Naive thymus-derived CD4-positive, alpha-beta T cell (primary cell): Measurements from ENCODE around the gene OSCAR. TPM values are rescaled to one million over a fixed set of nuclear protein-coding genes. Genes with fewer than 3 reads are reported as not detected.

Experiments used
- ATAC-seq: fragments of 150-1000 bp; cut with Tn5 transposase; 2 replicates; pipeline ENCODE4 v1.10.0; 2021; ENCODE audit warnings: mild to moderate bottlenecking, moderate library complexity
- CTCF ChIA-PET: fragments of 350-600 bp; sonication (Branson Sonifier 250); formaldehyde crosslinking; loops from one replicate; lab custom pipeline; 2021; ENCODE audit warnings: antibody characterized with exemption; lab: Charles Lee
- POLR2A ChIA-PET: fragments of 350-600 bp; sonication (Branson Sonifier 250); formaldehyde crosslinking; loops from one replicate; lab custom pipeline; 2021; ENCODE audit warnings: antibody characterized with exemption, inconsistent platforms; lab: Charles Lee
- DNase-seq, 9 donors: peaks; one replicate each; pipeline versions ENCODE4 v3.0.0 to v3.0.0-alpha.2; 2020 to 2022; ENCODE audit warnings: mixed read lengths in 1 of 9
- H3K27ac ChIP-seq: one replicate; pipeline ENCODE4 v1.7.0; 2013; ENCODE audit warnings: mild to moderate bottlenecking, low read depth, low read length, moderate library complexity
- H3K27me3 ChIP-seq, 2 donors: one replicate each; pipeline ENCODE4 v1.7.0; 2013; ENCODE audit warnings: low read length in 2 of 2, mild to moderate bottlenecking in 2 of 2, moderate library complexity in 2 of 2; ENCODE audit not compliant: control insufficient read depth in 2 of 2, insufficient read depth in 2 of 2
- H3K36me3 ChIP-seq, 3 experiments: 1 replicate in 2 of 3; 2 replicates in 1 of 3; pipeline ENCODE4 v1.7.0; 2013; ENCODE audit warnings: low read length in 3 of 3, mild to moderate bottlenecking in 3 of 3, moderate library complexity in 1 of 3; ENCODE audit not compliant: insufficient read depth in 3 of 3, control insufficient read depth in 2 of 3
- H3K4me1 ChIP-seq, 2 donors: one replicate each; pipeline ENCODE4 v1.7.0; 2013; ENCODE audit warnings: low read length in 2 of 2, mild to moderate bottlenecking in 2 of 2, moderate library complexity in 1 of 2; ENCODE audit not compliant: control insufficient read depth in 2 of 2, insufficient read depth in 2 of 2
- H3K4me3 ChIP-seq: 2 replicates; pipeline ENCODE4 v1.7.0; 2013; ENCODE audit warnings: mild to moderate bottlenecking, low read length
- H3K9me3 ChIP-seq, 3 experiments: 1 replicate in 2 of 3; 2 replicates in 1 of 3; pipeline ENCODE4 v1.7.0; 2013; ENCODE audit warnings: low read length in 3 of 3; ENCODE audit not compliant: control insufficient read depth in 2 of 3
- H3K27ac Mint-ChIP-seq, 9 donors: one replicate each; pipeline ENCODE4 v1.8.0; 2020 to 2022; ENCODE audit warnings: mixed read lengths in 9 of 9, mild to moderate bottlenecking in 8 of 9, moderate library complexity in 5 of 9, inconsistent platforms in 2 of 9
- H3K27me3 Mint-ChIP-seq, 5 donors: one replicate each; pipeline ENCODE4 v1.8.0; 2021 to 2022; ENCODE audit warnings: mixed read lengths in 5 of 5, mild to moderate bottlenecking in 1 of 5
- H3K36me3 Mint-ChIP-seq, 5 donors: one replicate each; pipeline ENCODE4 v1.8.0; 2020 to 2022; ENCODE audit warnings: mixed read lengths in 5 of 5, mild to moderate bottlenecking in 3 of 5, inconsistent platforms in 1 of 5
- H3K4me1 Mint-ChIP-seq, 7 donors: one replicate each; pipeline ENCODE4 v1.8.0; 2020 to 2022; ENCODE audit warnings: mixed read lengths in 7 of 7, mild to moderate bottlenecking in 3 of 7, inconsistent platforms in 1 of 7
- H3K4me3 Mint-ChIP-seq, 10 donors: one replicate each; pipeline ENCODE4 v1.8.0; 2020 to 2022; ENCODE audit warnings: mild to moderate bottlenecking in 10 of 10, mixed read lengths in 10 of 10, moderate library complexity in 6 of 10, inconsistent platforms in 2 of 10
- H3K9me3 Mint-ChIP-seq, 11 donors: one replicate each; pipeline ENCODE4 v1.8.0; 2020 to 2022; ENCODE audit warnings: mixed read lengths in 11 of 11, mild to moderate bottlenecking in 4 of 11, inconsistent platforms in 1 of 11, moderate library complexity in 1 of 11
- intact Hi-C, 2 donors: fragments of 100-400 bp; cut with micrococcal nuclease; formaldehyde crosslinking; loops; one replicate each; pipeline ENCODE4 v1.15.1; 2023
- polyA plus RNA-seq, 2 donors: library from polyadenylated mRNA; unstranded; fragments of 300-500 nt; fragmentation: Illumina TruSeq; gene quantifications; one replicate each; pipeline ENCODE4 v1.2.3, GENCODE V29; 2021
- total RNA-seq, 6 experiments: library from RNA in 5 of 6; stranded (reverse) in 5 of 6; gene quantifications; 1 replicate in 5 of 6; 2 replicates in 1 of 6; pipeline ENCODE4 v1.2.3 and lab custom pipeline; 2021 to 2026

OSCAR gene
- total and polyA plus RNA-seq, 7 experiments from 2014 or later, result 0.13 to 44.6 (median 0.38) TPM; not detected in 1

- Mint-ChIP-seq H3K9me3 (peaks cover 0 to 5% (median 0%) of the 10 kb centered on the region in 11 donors), H3K4me3 (peak within 1 kb of the TSS; percentile 86 to 96 (median 94)), H3K4me1 (peaks cover 23 to 48% (median 42%) of the 10 kb centered on the region in 7 donors), H3K27me3 (peaks cover 0 to 2% (median 0%) of the 10 kb centered on the region in 5 donors), H3K27ac (peak within 1 kb of the TSS; percentile 88 to 97 (median 94)), H3K36me3 (peaks cover 7 to 20% (median 14%) of the 10 kb centered on the region in 5 donors)
- H3K27ac ChIP-seq, result peak within 1 kb of the TSS; percentile 88
- H3K36me3 ChIP-seq, result peaks cover 0 to 33% (median 6%) of the 10 kb centered on the region in 3 experiments
- ATAC-seq (peak; percentile 92), DNase-seq (peak; percentile 80 to 98 (median 97))
- ChIA-PET POLR2A (interaction anchor here (0.8 to 5.0 kb wide), 17 partner anchors 9 to 1293 kb away, joined by 3 to 86 read pairs (median 4); partner anchors contain the start of genes CNOT3, LENG1, LENG8 and MBOAT7), CTCF (interaction anchor here (0.6 to 1.5 kb wide), 5 partner anchors 17 to 151 kb away, joined by 3 to 4 read pairs (median 3); no protein-coding TSS in a partner anchor)
- H3K27me3 ChIP-seq, result no peaks in the 10 kb centered on the region
- H3K9me3 ChIP-seq, result no peaks in the 10 kb centered on the region
- peak within 1 kb of the TSS; percentile 94 for H3K4me3 ChIP-seq
- intact Hi-C loops, result loop anchor here (1.0 to 10.0 kb wide), 14 partner anchors 13 to 1002 kb away; partner anchors contain the start of genes CNOT3 (in 2 of the 2), LENG1 (in 2 of the 2), NDUFA3 (in 2 of the 2) and PPP1R12C (in 2 of the 2)
- peaks cover 11 to 20% of the 10 kb centered on the region in 2 donors for H3K4me1 ChIP-seq
These were observed 14.8 kb upstream of the OSCAR start, which contains the start of the genes PRPF31 and TFPT for GRCh38 chr19:54115109-54116063. Gene PRPF31 (plus strand): TSS chr19:54115754. CDS start chr19:54118279, 2,525 bp downstream. Gene TFPT (minus strand): TSS chr19:54115657. CDS start chr19:54115269, 388 bp downstream.

GRCh38 chr19:54114340-54115108 is 13.9 kb upstream of the OSCAR start:
- Mint-ChIP-seq H3K27ac (peak overlapping the region; percentile 88 to 97 (median 94)), H3K36me3 (peaks cover 3 to 22% (median 9%) of the 10 kb centered on the region in 5 donors), H3K4me3 (peak overlapping the region; percentile 86 to 96 (median 94)), H3K9me3 (peaks cover 0 to 5% (median 0%) of the 10 kb centered on the region in 11 donors), H3K27me3 (peaks cover 0 to 2% (median 0%) of the 10 kb centered on the region in 5 donors), H3K4me1 (peaks cover 23 to 48% (median 42%) of the 10 kb centered on the region in 7 donors)
- Histone ChIP-seq H3K9me3 (no peaks in the 10 kb centered on the region), H3K36me3 (peaks cover 4 to 33% (median 10%) of the 10 kb centered on the region in 3 experiments), H3K4me3 (peak overlapping the region; percentile 94), H3K27me3 (no peaks in the 10 kb centered on the region), H3K4me1 (peaks cover 11 to 20% of the 10 kb centered on the region in 2 donors), H3K27ac (peak overlapping the region; percentile 88)
- DNase-seq (peak in 8 of 9 donors; percentile 39 to 49 (median 45)), ATAC-seq (peak; percentile 21)
- CTCF ChIA-PET, result interaction anchor here (0.9 to 1.5 kb wide), 3 partner anchors 12 to 22 kb away, joined by 3 read pairs; no protein-coding TSS in a partner anchor
- intact Hi-C loops, result loop anchor here (1.0 to 10.0 kb wide), 14 partner anchors 12 to 1003 kb away; partner anchors contain the start of genes CNOT3 (in 2 of the 2), LENG1 (in 2 of the 2), NDUFA3 (in 2 of the 2) and PPP1R12C (in 2 of the 2)
- POLR2A ChIA-PET, result interaction anchor here (0.5 to 5.0 kb wide), 17 partner anchors 10 to 1294 kb away, joined by 3 to 86 read pairs (median 4); partner anchors contain the start of genes CNOT3, LENG1, MBOAT7 and MYADM

- Histone ChIP-seq H3K4me1 (peaks cover 8 to 9% of the 10 kb centered on the region in 2 donors), H3K36me3 (peaks cover 4 to 58% (median 14%) of the 10 kb centered on the region in 3 experiments), H3K4me3 (no peak overlapping the region), H3K9me3 (no peaks in the 10 kb centered on the region), H3K27me3 (no peaks in the 10 kb centered on the region), H3K27ac (no peak overlapping the region)
- DNase-seq (peak in 1 of 9 donors; percentile 2), ATAC-seq (no peak)
- H3K4me3 Mint-ChIP-seq, result no peak overlapping the region
- H3K9me3 Mint-ChIP-seq, result no peaks in the 10 kb centered on the region
- intact Hi-C loops, result loop anchor here in 1 of 2 donors (10.0 kb wide), 1 partner anchor 1005 kb away; the partner anchor contains the start of gene PPP1R12C
- ChIA-PET CTCF (interaction anchor here (0.6 kb wide), 1 partner anchor 27 kb away, joined by 4 read pairs; no protein-coding TSS in a partner anchor), POLR2A (no interaction called here)
- H3K36me3 Mint-ChIP-seq, result peaks cover 3 to 27% (median 4%) of the 10 kb centered on the region in 5 donors
- no peak overlapping the region for H3K27ac Mint-ChIP-seq
- H3K27me3 Mint-ChIP-seq, result no peaks in the 10 kb centered on the region
- peaks cover 12 to 35% (median 29%) of the 10 kb centered on the region in 7 donors for H3K4me1 Mint-ChIP-seq
These were observed 9.0 kb upstream of the OSCAR start for GRCh38 chr19:54109651-54110050.

GRCh38 chr19:54108496-54108895 is 7.9 kb upstream of the OSCAR start:
- POLR2A ChIA-PET, result no interaction called here
- Mint-ChIP-seq H3K4me1 (peaks cover under 1 to 29% (median 23%) of the 10 kb centered on the region in 7 donors), H3K27ac (no peak overlapping the region), H3K9me3 (no peaks in the 10 kb centered on the region), H3K4me3 (no peak overlapping the region), H3K36me3 (peaks cover 3 to 27% (median 4%) of the 10 kb centered on the region in 5 donors), H3K27me3 (no peaks in the 10 kb centered on the region)
- Histone ChIP-seq H3K9me3 (no peaks in the 10 kb centered on the region), H3K27ac (no peak overlapping the region), H3K36me3 (peaks cover 4 to 58% (median 14%) of the 10 kb centered on the region in 3 experiments), H3K27me3 (no peaks in the 10 kb centered on the region), H3K4me1 (peaks cover 0 to 1% of the 10 kb centered on the region in 2 donors), H3K4me3 (no peak overlapping the region)
- ATAC-seq (no peak), DNase-seq (no peak)
- intact Hi-C loops, result no loop called here
- CTCF ChIA-PET, result no interaction called here

GRCh38 chr19:54107876-54108490 is 7.4 kb upstream of the OSCAR start:
- Mint-ChIP-seq H3K9me3 (no peaks in the 10 kb centered on the region), H3K27me3 (no peaks in the 10 kb centered on the region), H3K4me3 (no peak overlapping the region), H3K27ac (peak overlapping the region in 1 of 9 donors; percentile 49), H3K36me3 (peaks cover 3 to 27% (median 4%) of the 10 kb centered on the region in 5 donors), H3K4me1 (peaks cover 0 to 29% (median 25%) of the 10 kb centered on the region in 7 donors)
- CTCF ChIA-PET, result interaction anchor here (0.6 kb wide), 1 partner anchor 11 kb away, joined by 3 read pairs; no protein-coding TSS in a partner anchor
- Histone ChIP-seq H3K9me3 (no peaks in the 10 kb centered on the region), H3K36me3 (peaks cover 4 to 59% (median 14%) of the 10 kb centered on the region in 3 experiments), H3K4me3 (no peak overlapping the region), H3K27ac (no peak overlapping the region), H3K4me1 (peaks cover 0 to 6% of the 10 kb centered on the region in 2 donors), H3K27me3 (no peaks in the 10 kb centered on the region)
- ATAC-seq (no peak), DNase-seq (peak in 1 of 9 donors; percentile 4)
- POLR2A ChIA-PET, result no interaction called here
- intact Hi-C loops, result no loop called here
